Endodermal cell (in vitro differentiated cells): Measurements from ENCODE around the gene ZNF407. TPM values are rescaled to one million over a fixed set of nuclear protein-coding genes. Genes with fewer than 3 reads are reported as not detected.

Experiments
- DNase-seq: peaks from one replicate; pipeline ENCODE4 v3.0.0-alpha.2; 2017
- H3K27ac ChIP-seq: 2 replicates; pipeline ENCODE4 v1.5.1; 2013; ENCODE audit warnings: mild to moderate bottlenecking, low read depth, low read length, moderate library complexity
- H3K27me3 ChIP-seq: 2 replicates; pipeline ENCODE4 v1.6.1; 2013; ENCODE audit warnings: mild to moderate bottlenecking, low read length, moderate library complexity; ENCODE audit not compliant: insufficient read depth, control insufficient read depth, poor library complexity, severe bottlenecking
- H3K36me3 ChIP-seq: 2 replicates; pipeline ENCODE4 v1.7.0; 2013; ENCODE audit warnings: mild to moderate bottlenecking, low read length, moderate library complexity; ENCODE audit not compliant: control insufficient read depth, insufficient read depth
- H3K4me1 ChIP-seq: one replicate; pipeline ENCODE4 v1.7.0; 2013; ENCODE audit warnings: low read length; ENCODE audit not compliant: control insufficient read depth, insufficient read depth
- H3K4me3 ChIP-seq: 2 replicates; pipeline ENCODE4 v1.5.1; 2013; ENCODE audit warnings: mild to moderate bottlenecking, low read length, moderate library complexity
- H3K9ac ChIP-seq: 2 replicates; pipeline ENCODE4 v1.6.1; 2013; ENCODE audit warnings: mild to moderate bottlenecking, low read length, moderate library complexity; ENCODE audit not compliant: poor library complexity, severe bottlenecking; ENCODE audit errors: extremely low read depth
- H3K9me3 ChIP-seq: 2 replicates; pipeline ENCODE4 v1.6.1; 2013; ENCODE audit warnings: mild to moderate bottlenecking, low read length, moderate library complexity; ENCODE audit not compliant: control insufficient read depth
- H3K27ac Mint-ChIP-seq: 2 replicates; pipeline ENCODE4 v1.8.0; 2020; ENCODE audit warnings: mixed read lengths
- H3K27me3 Mint-ChIP-seq: 2 replicates; pipeline ENCODE4 v1.8.0; 2021; ENCODE audit warnings: mild to moderate bottlenecking, mixed read lengths; ENCODE audit not compliant: insufficient read depth
- H3K36me3 Mint-ChIP-seq: 2 replicates; pipeline ENCODE4 v1.8.0; 2020; ENCODE audit warnings: low read depth, mixed read lengths
- H3K4me1 Mint-ChIP-seq: 2 replicates; pipeline ENCODE4 v1.8.0; 2020; ENCODE audit warnings: mixed read lengths
- H3K4me3 Mint-ChIP-seq: 2 replicates; pipeline ENCODE4 v1.8.0; 2020; ENCODE audit warnings: mild to moderate bottlenecking, moderate library complexity, mixed read lengths
- H3K9me3 Mint-ChIP-seq: 2 replicates; pipeline ENCODE4 v1.8.0; 2020; ENCODE audit warnings: mild to moderate bottlenecking, mixed read lengths
- CTCF ChIP-seq: fragments of 200-600 bp; sonication (generic); conservative IDR thresholded peaks from 2 replicates; pipeline ENCODE4 v1.5.0; 2021; ENCODE audit warnings: antibody characterized with exemption, mild to moderate bottlenecking
- WGBS, 2 experiments: methylation state at CpG; one replicate each; pipeline versions ENCODE4 v1.1.5 to v1.1.7; 2013; ENCODE audit warnings: missing lambda C conversion rate in 2 of 2, mixed read lengths in 1 of 2; ENCODE audit not compliant: insufficient coverage in 1 of 2, insufficient read length in 1 of 2; 5-methylcytosine and 5-hydroxymethylcytosine counted together
- total RNA-seq, 2 donors: library from RNA; stranded (reverse); fragmentation: NEBNext Ultra II Directional in 1 of 2; extraction: Animal tissue kit (Norgen Biotek cat#: 25700) in 1 of 2; gene quantifications; 2 replicates in 1 of 2; 3 replicates in 1 of 2; pipeline ENCODE4 v1.2.1, GENCODE V29; 2021

ZNF407 gene
- total RNA-seq, 2 donors from 2014 or later, result 7.6 to 13.1 TPM

GRCh38 chr18:74977041-74977440 lies 379.4 kb downstream of the ZNF407 start:
- no peak for DNase-seq
- Mint-ChIP-seq H3K27me3 (no peaks in the 10 kb centered on the region), H3K9me3 (no peaks in the 10 kb centered on the region), H3K4me1 (peaks cover 4% of the 10 kb centered on the region), H3K36me3 (no peaks in the 10 kb centered on the region), H3K4me3 (no peak overlapping the region), H3K27ac (no peak overlapping the region)
- no peaks in the 10 kb centered on the region for H3K4me1 ChIP-seq
- no peaks in the 10 kb centered on the region for H3K9me3 ChIP-seq
- WGBS, 2 experiments, result 84 to 100% methylated on average over 1 to 2 of the region's 2 CpGs
- H3K27ac ChIP-seq, result no peak overlapping the region
- no peak for TF ChIP-seq CTCF
- no peaks in the 10 kb centered on the region for H3K36me3 ChIP-seq
- no peak overlapping the region for H3K9ac ChIP-seq
- H3K27me3 ChIP-seq, result no peaks in the 10 kb centered on the region
- no peak overlapping the region for H3K4me3 ChIP-seq

GRCh38 chr18:74980669-74981068 lies 383.0 kb downstream of the ZNF407 start:
- no peak for TF ChIP-seq CTCF
- Histone ChIP-seq H3K36me3 (no peaks in the 10 kb centered on the region), H3K4me3 (no peak overlapping the region), H3K4me1 (no peaks in the 10 kb centered on the region), H3K27ac (no peak overlapping the region), H3K27me3 (no peaks in the 10 kb centered on the region), H3K9ac (no peak overlapping the region), H3K9me3 (no peaks in the 10 kb centered on the region)
- DNase-seq, result no peak
- WGBS, 2 experiments, result 96 to 100% methylated on average over 2 to 6 of the region's 6 CpGs
- no peak overlapping the region for H3K27ac Mint-ChIP-seq
- no peaks in the 10 kb centered on the region for H3K9me3 Mint-ChIP-seq
- H3K4me3 Mint-ChIP-seq, result no peak overlapping the region
- no peaks in the 10 kb centered on the region for H3K36me3 Mint-ChIP-seq
- H3K4me1 Mint-ChIP-seq, result peaks cover 2% of the 10 kb centered on the region
- H3K27me3 Mint-ChIP-seq, result no peaks in the 10 kb centered on the region

- H3K36me3 ChIP-seq, result no peaks in the 10 kb centered on the region
- 91 to 92% methylated on average over 9 of the region's 9 CpGs for WGBS, 2 experiments
- no peak overlapping the region for H3K9ac ChIP-seq
- H3K4me1 Mint-ChIP-seq, result peaks cover 2% of the 10 kb centered on the region
- no peak overlapping the region for H3K4me3 Mint-ChIP-seq
- no peak for DNase-seq
- no peaks in the 10 kb centered on the region for H3K9me3 ChIP-seq
- H3K4me3 ChIP-seq, result no peak overlapping the region
- no peak overlapping the region for H3K27ac ChIP-seq
- H3K27me3 Mint-ChIP-seq, result no peaks in the 10 kb centered on the region
- no peaks in the 10 kb centered on the region for H3K9me3 Mint-ChIP-seq
- no peaks in the 10 kb centered on the region for H3K36me3 Mint-ChIP-seq
- H3K27ac Mint-ChIP-seq, result no peak overlapping the region
- no peaks in the 10 kb centered on the region for H3K4me1 ChIP-seq
- TF ChIP-seq CTCF, result no peak
- H3K27me3 ChIP-seq, result no peaks in the 10 kb centered on the region
Observed at GRCh38 chr18:74981476-74981875, 383.8 kb downstream of the ZNF407 start.
